AG09319 (cell line): ENCODE results near the gene MRGPRD.
"Not testable (repeated sequence)": the region's sequence is repeated elsewhere in the genome, so short reads cannot be mapped to it uniquely, and the experiment has no call there.

Experiments used
- DNase-seq: peaks from one replicate; pipeline ENCODE4 v3.0.0-alpha.2; 2010; ENCODE audit warnings: low read depth; ENCODE audit errors: extremely low read depth
- CTCF ChIP-seq: IDR thresholded peaks from 2 replicates; pipeline ENCODE4 v1.5.1; 2011; ENCODE audit warnings: low read depth, mild to moderate bottlenecking, inconsistent platforms, low read length, moderate library complexity

MRGPRD gene

GRCh38 chr11:68974421-68975194, 6.2 kb downstream of the MRGPRD start:
- no peak for TF ChIP-seq CTCF
- no peak for DNase-seq

GRCh38 chr11:68973706-68974105, 7.1 kb downstream of the MRGPRD start:
- not testable (repeated sequence) for DNase-seq

GRCh38 chr11:68973219-68973618, 7.6 kb downstream of the MRGPRD start:
- no peak for TF ChIP-seq CTCF
- DNase-seq: no peak

- no peak for DNase-seq
- no peak for TF ChIP-seq CTCF
Measured at GRCh38 chr11:68970921-68971636, 9.7 kb downstream of the MRGPRD start.

GRCh38 chr11:68969386-68969785, 11.4 kb downstream of the MRGPRD start:
- TF ChIP-seq CTCF: no peak
- DNase-seq: no peak

GRCh38 chr11:68968306-68969250, 12.2 kb downstream of the MRGPRD start:
- no peak for DNase-seq

More at GRCh38 chr11:68968306-68969250, 12.2 kb downstream of the MRGPRD start:
- TF ChIP-seq CTCF: no peak
